ENCODE results near the gene GLCE. TPM values are rescaled to one million over a fixed set of nuclear protein-coding genes. Genes with fewer than 3 reads are reported as not detected.

GLCE gene
- 10 to 100 TPM in 11 of 12 donors, not detected in 1; 30.7 to 50.8 (median 37.0) TPM for polyA plus RNA-seq (ENCODE audit: insufficient read length in 12 of 12)
- long read RNA-seq, donor 1, full-length matches to known transcripts: 11 of 28 reads
- long read RNA-seq, donor 1, partial matches to known transcripts: 9 of 28 reads
- long read RNA-seq, donor 1, other reads (novel, unspliced or antisense): 8 of 28 reads
- long read RNA-seq, donor 2, full-length matches to known transcripts: 9 of 9 reads
- long read RNA-seq, donor 2, partial matches to known transcripts: 0 of 9 reads
- long read RNA-seq, donor 2, other reads (novel, unspliced or antisense): 0 of 9 reads
- long read RNA-seq, donor 3, full-length matches to known transcripts: 8 of 24 reads
- long read RNA-seq, donor 3, partial matches to known transcripts: 16 of 24 reads
- long read RNA-seq, donor 3, other reads (novel, unspliced or antisense): 0 of 24 reads
- long read RNA-seq, donor 4, full-length matches to known transcripts: 2 of 2 reads
- long read RNA-seq, donor 4, partial matches to known transcripts: 0 of 2 reads
- long read RNA-seq, donor 4, other reads (novel, unspliced or antisense): 0 of 2 reads
- long read RNA-seq, donor 5, full-length matches to known transcripts: 14 of 14 reads
- long read RNA-seq, donor 5, partial matches to known transcripts: 0 of 14 reads
- long read RNA-seq, donor 5, other reads (novel, unspliced or antisense): 0 of 14 reads
- long read RNA-seq, donor 6, full-length matches to known transcripts: 6 of 28 reads
- long read RNA-seq, donor 6, partial matches to known transcripts: 22 of 28 reads
- long read RNA-seq, donor 6, other reads (novel, unspliced or antisense): 0 of 28 reads
- long read RNA-seq, donor 7, full-length matches to known transcripts: 8 of 8 reads
- long read RNA-seq, donor 7, partial matches to known transcripts: 0 of 8 reads
- long read RNA-seq, donor 7, other reads (novel, unspliced or antisense): 0 of 8 reads
- long read RNA-seq, donor 8, full-length matches to known transcripts: 14 of 14 reads
- long read RNA-seq, donor 8, partial matches to known transcripts: 0 of 14 reads
- long read RNA-seq, donor 8, other reads (novel, unspliced or antisense): 0 of 14 reads
- long read RNA-seq, donor 9, full-length matches to known transcripts: 3 of 3 reads
- long read RNA-seq, donor 9, partial matches to known transcripts: 0 of 3 reads
- long read RNA-seq, donor 9, other reads (novel, unspliced or antisense): 0 of 3 reads
- long read RNA-seq, donor 10, full-length matches to known transcripts: 3 of 3 reads
- long read RNA-seq, donor 10, partial matches to known transcripts: 0 of 3 reads
- long read RNA-seq, donor 10, other reads (novel, unspliced or antisense): 0 of 3 reads
- long read RNA-seq, donor 11, full-length matches to known transcripts: 8 of 8 reads
- long read RNA-seq, donor 11, partial matches to known transcripts: 0 of 8 reads
- long read RNA-seq, donor 11, other reads (novel, unspliced or antisense): 0 of 8 reads

GRCh38 chr15:69160141-69160993 is at the start of gene GLCE:
Gene GLCE, plus strand, starts transcription at chr15:69160635. Its CDS starts 95,172 bp downstream, at chr15:69255807.
- peak; percentile 96 for DNase-seq

- no peak for DNase-seq
Observed at GRCh38 chr15:69114331-69114928, 46.0 kb upstream of the GLCE start.

GRCh38 chr15:69115031-69115430 is 45.4 kb upstream of the GLCE start:
- no peak for DNase-seq

GRCh38 chr15:69116391-69116790 is 44.0 kb upstream of the GLCE start:
- DNase-seq: no peak

- DNase-seq: no peak
Observed at GRCh38 chr15:69117431-69117871, 43.0 kb upstream of the GLCE start.

GRCh38 chr15:69118089-69118488 is 42.3 kb upstream of the GLCE start:
- no peak for DNase-seq

GRCh38 chr15:69119001-69119400 is 41.4 kb upstream of the GLCE start:
- no peak for DNase-seq

- DNase-seq: no peak
Observed at GRCh38 chr15:69119683-69120395, 40.6 kb upstream of the GLCE start.

GRCh38 chr15:69120732-69121131 is 39.7 kb upstream of the GLCE start:
- DNase-seq: no peak

GRCh38 chr15:69121198-69121828 is 39.1 kb upstream of the GLCE start:
- DNase-seq: no peak

- no peak for DNase-seq
Observed at GRCh38 chr15:69125236-69125635, 35.2 kb upstream of the GLCE start.

- no peak for DNase-seq
Observed at GRCh38 chr15:69126054-69126469, 34.4 kb upstream of the GLCE start.

- no peak for DNase-seq
Observed at GRCh38 chr15:69127306-69127705, 33.1 kb upstream of the GLCE start.

GRCh38 chr15:69128667-69129311 is 31.6 kb upstream of the GLCE start:
- no peak for DNase-seq

- DNase-seq: no peak
Observed at GRCh38 chr15:69131362-69132220, 28.8 kb upstream of the GLCE start.

GRCh38 chr15:69132430-69132829 is 28.0 kb upstream of the GLCE start:
- no peak for DNase-seq

All from muscle of arm (tissue), 14 donors.